ENCODE measurements around the gene HARBI1.

HARBI1 gene

GRCh38 chr11:46635557-46636139 lies 18.6 kb upstream of the HARBI1 start:
- intact Hi-C loops (cut with DNase I) = no loop called here
- DNase-seq = no peak

GRCh38 chr11:46633291-46634217 lies 16.5 kb upstream of the HARBI1 start:
- intact Hi-C loops (cut with DNase I) = no loop called here
- no peak for DNase-seq

DNA sequence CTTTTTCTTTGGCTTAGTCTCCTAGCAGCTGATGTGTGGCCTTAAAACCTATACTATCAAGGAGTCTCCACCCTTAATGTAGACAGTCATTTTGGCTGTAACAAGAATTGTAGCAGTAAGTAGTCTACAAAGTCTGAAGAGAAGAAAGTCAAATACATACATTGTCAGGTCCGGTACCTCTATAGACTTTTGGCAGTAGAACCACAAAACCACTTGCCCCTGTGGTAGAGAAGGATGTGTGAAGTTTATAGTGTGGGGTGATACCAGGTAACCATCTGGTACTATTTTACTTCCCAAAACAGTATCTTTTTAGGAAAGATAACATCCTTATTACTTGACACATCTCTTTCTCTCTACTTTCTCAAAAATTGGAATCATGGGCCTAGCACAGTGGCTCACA lies 15.5 kb upstream of the HARBI1 start:
- no peak for DNase-seq
- intact Hi-C loops (cut with DNase I) = no loop called here

GRCh38 chr11:46631676-46632075 lies 14.6 kb upstream of the HARBI1 start:
- intact Hi-C loops (cut with DNase I) = no loop called here
- no peak for DNase-seq

DNA sequence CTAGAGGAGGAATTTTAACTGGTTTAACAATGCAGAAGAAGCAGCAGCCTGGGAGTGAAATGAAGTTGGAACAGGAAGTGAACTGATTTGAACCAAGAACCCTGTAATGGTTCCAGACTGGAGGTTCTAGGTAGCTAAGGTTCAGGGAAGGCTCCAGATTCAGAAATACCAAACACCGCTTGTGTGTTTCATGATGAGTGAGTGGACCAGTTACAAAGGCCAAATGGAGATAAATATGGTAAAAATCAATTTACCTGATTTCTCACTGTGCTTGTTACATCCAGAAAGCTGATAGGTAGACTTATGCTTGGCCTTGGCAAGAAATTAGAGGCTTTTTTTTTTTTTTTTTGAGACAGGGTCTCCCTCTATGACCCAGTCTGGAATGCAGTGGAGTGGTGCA lies 13.2 kb upstream of the HARBI1 start:
- DNase-seq = no peak
- intact Hi-C loops (cut with DNase I) = no loop called here

DNA sequence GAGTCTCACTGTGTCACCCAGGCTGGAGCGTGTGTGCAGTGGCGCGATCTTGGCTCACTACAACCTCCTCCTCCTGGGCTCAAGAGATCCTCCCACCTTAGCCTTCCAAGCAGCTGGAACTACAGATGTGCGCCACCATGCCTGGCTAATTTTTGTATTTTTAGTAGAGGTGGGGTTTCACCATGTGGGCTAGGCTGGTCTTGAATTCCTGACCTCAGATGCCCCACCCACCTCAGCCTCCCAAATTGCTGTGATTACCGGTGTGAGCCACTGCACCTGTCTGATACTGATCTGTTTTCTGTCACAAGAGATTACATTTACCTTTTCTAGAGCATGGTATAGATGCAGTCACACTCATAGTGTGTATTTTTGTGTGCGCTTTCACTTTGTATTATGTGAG lies 11.9 kb upstream of the HARBI1 start:
- intact Hi-C loops (cut with DNase I) = no loop called here
- no peak for DNase-seq

- no peak for DNase-seq
- intact Hi-C loops (cut with DNase I) = no loop called here
These were observed 8.4 kb upstream of the HARBI1 start for GRCh38 chr11:46625406-46625805.

GRCh38 chr11:46618837-46619236 lies 1.8 kb upstream of the HARBI1 start:
- intact Hi-C loops (cut with DNase I) = no loop called here
- DNase-seq = no peak

DNA sequence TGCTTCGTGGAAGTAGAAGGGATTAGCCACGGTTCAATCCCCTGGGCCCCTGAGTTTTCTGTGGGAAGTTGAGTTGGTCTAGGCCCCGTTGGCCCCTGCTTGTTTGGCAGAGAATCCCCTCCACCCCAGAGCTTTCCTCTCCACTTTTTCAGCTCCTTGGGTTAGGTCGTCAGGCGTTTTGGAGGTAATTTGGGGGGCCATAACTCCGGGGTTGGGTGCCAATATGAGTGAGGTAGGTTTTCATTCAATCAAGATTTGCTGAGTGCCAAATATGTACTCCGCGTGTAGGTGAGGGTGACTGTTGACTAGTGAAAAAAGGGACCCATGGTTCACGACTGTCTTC lies 916 bp upstream of the HARBI1 start:
- intact Hi-C loops (cut with DNase I) = loop anchor here (1.0 kb wide), 1 partner anchor 24 kb away; the partner anchor contains the start of gene AMBRA1
- DNase-seq = no peak

DNA sequence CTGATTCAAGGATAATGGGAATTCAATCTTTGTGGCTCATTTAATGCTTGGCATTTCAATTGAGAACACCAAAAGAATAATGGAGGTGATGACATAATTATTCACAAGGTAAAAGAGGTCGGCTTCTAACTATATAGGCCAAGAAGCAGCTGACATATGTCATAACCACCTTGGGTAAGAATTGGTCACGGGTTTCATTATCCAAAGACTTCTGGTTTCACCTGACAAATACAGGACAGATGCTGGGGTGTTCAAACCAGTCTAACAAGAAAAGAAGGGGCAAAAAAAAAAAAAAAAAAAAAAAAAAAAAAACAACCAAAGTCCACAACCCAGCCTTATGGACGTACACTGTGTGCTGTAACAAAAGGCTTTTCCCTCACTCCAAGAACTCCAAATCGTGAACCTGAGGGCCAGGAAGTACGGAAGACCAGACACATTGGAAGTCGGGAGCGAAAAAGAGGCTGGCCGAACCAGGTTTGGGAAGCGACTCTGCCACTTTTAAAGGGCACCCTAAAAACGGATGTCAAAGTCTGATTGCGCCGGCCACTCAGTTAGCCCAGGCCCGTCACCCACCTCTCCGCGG lies 385 bp downstream of the HARBI1 start:
- DNase-seq = no peak
- intact Hi-C loops (cut with DNase I) = loop anchor here (1.0 kb wide), 1 partner anchor 22 kb away; the partner anchor contains the start of gene AMBRA1

DNA sequence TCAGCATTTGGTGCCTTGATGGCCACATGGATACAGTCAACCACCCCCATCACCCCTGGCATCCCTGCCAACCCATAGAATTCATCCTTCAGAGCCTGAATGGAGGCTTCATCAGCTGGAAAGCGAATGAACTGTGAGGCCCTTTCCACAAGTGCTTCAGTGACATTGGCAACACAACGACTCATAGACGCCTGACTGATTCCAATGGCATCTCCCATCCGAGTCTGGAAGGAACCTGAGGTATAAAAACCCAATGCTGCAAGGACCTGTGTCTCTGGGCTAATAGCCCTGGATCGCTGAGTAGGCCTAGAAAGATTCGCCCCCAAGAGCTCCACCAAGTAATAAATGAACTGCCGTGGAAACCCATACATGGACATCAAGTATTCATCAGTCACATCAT lies 1.3 kb downstream of the HARBI1 start:
- no peak for DNase-seq
- intact Hi-C loops (cut with DNase I) = no loop called here

- no peak for DNase-seq
- intact Hi-C loops (cut with DNase I) = no loop called here
These were observed 4.7 kb downstream of the HARBI1 start for GRCh38 chr11:46612326-46612725.

GRCh38 chr11:46611526-46612304 lies 5.3 kb downstream of the HARBI1 start:
- intact Hi-C loops (cut with DNase I) = no loop called here
- no peak for DNase-seq

DNA sequence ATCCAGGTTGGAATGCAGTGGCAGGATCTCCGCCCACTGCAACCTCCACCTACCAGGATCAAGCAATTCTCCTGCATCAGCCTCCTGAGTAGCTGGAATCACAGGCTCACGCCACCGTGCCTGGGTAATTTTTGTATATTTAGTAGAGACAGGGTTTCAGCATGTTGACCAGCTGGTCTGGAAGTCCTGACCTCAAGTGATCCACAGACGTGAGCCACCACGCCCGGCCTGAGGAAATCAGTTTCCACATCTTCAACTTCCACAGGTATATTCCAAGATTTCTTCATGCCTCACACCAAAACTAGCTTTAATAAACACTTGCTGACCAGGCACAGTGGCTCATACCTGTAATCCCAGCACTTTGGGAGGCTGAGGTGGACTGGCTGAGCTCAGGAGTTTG lies 7.6 kb downstream of the HARBI1 start:
- DNase-seq = no peak
- intact Hi-C loops (cut with DNase I) = no loop called here

DNA sequence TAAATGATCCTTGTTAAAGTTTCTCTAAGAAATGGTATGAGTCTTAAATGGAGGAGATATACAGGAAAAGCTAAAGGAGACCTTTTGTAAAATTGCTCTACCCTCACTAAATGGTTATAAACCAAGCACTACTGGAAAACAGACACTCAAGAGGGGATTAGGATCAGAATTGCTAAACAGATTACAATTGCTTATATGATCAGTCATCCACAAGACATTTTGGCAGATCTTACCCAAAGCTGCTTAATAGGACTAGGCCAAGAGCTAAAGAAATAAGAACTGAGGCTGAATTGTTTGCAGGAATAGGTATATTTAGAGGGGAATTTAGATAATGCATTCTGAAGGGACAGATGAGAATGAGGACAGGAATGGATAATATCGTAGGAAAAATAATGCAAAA lies 9.5 kb downstream of the HARBI1 start:
- intact Hi-C loops (cut with DNase I) = no loop called here
- DNase-seq = no peak

GRCh38 chr11:46604796-46605195 lies 12.2 kb downstream of the HARBI1 start:
- DNase-seq = no peak
- intact Hi-C loops (cut with DNase I) = no loop called here

DNA sequence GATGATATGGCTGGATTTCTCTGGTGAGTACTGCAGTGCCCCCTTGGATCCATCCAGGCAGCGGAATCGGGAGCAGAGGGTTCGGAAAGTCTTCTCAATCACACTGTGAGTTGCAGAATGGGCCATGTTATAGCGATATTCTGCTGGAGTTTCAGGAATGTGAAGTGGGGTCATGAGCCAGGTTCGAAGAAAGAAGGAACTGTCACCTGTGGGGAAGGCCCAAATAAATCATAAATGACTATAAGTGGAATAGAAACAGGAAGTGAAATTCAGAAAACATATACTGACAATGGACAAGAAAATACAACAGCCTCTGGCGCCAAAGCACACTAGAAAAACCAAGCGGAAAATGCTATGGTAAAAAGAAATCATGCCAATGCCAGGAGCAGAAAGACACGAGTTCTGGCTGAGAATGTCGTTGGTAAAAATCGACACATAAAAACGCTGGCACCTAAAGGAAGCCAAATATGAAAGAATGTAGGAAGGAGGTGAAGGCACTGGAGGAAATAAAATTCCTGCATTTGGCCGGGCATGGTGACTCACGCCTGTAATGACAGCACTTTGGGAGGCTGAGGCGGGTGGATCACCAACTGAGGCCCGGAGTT lies 13.2 kb downstream of the HARBI1 start:
- DNase-seq = no peak
- intact Hi-C loops (cut with DNase I) = no loop called here

- intact Hi-C loops (cut with DNase I) = no loop called here
- no peak for DNase-seq
These were observed 15.9 kb downstream of the HARBI1 start for GRCh38 chr11:46601129-46601528.

GRCh38 chr11:46600194-46600960 lies 16.6 kb downstream of the HARBI1 start:
- no peak for DNase-seq
- intact Hi-C loops (cut with DNase I) = no loop called here

All from posterior cingulate gyrus (tissue), 11 donors.